Stomach (tissue), 4 donors: ENCODE measurements around the gene CDIP1.
A peak's percentile ranks its signal among the peaks of the same experiment; 100 is the strongest.

ENCODE experiments used
- EP300 ChIP-seq: sonication (generic); formaldehyde crosslinking; IDR thresholded peaks from one replicate; pipeline ENCODE4 v1.6.1; 2017; ENCODE audit warnings: antibody characterized with exemption
- POLR2A ChIP-seq, 4 donors: fragments of 450-650 bp; IDR thresholded peaks; one replicate each; pipeline ENCODE4 v1.6.1; 2016; ENCODE audit warnings: antibody characterized with exemption in 4 of 4, control low read depth in 2 of 4, mild to moderate bottlenecking in 1 of 4, moderate library complexity in 1 of 4
- TF ChIP-seq, protein P1 (sequence below), 7 experiments: fragments of 450-650 bp in 4 of 7; fragments of 200-600 bp in 3 of 7; sonication (generic) in 3 of 7; IDR thresholded peaks; one replicate each; pipeline ENCODE4 v1.5.1; 2016 to 2019; ENCODE audit warnings: antibody characterized with exemption in 7 of 7, control low read depth in 2 of 7, mild to moderate bottlenecking in 1 of 7

DNA sequence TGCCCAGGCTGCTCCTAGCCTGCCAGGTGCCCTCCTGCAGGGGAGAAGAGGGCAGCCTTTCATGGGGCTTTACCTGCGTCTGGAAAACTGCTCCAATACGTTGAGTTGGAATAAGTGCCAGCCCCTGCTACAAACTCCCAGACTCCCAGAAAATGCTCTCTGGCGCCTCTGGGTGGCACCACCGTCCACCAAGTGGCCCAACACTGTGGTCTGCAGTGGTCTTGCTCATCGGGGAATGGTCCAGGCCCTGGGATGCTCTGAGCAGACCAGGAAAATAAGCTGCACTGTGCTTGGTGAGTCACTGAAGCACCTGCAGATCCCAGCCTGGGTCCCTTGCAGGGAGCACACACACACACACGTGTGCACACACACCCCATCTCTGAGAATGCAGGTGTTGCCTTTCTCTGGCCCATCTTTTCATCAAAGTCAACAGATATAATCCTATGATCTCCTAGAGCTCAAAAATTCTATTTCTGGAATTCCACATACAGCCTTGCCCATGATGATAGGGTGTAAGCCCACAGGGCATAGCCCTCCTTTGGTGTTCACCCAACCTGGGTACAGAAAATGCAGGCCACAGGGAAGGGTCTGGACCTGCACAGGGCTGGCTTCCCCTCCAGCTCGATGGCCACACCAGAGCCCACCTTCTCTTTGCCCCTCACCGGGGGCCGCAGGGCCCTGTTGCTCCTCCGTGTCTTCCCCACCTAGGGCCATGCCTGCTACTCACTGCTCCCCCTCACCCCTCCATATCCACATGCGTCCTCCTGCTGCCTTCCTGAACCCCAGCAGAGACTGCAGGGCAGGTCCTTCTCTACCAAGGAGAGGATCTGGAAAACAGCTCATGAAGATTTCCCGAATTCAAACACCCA, 20.5 kb downstream of the CDIP1 start:
- TF ChIP-seq EP300 (no peak), POLR2A (IDR thresholded peaks at IDR 0.05) (no peak)
- TF ChIP-seq, protein P1, sequence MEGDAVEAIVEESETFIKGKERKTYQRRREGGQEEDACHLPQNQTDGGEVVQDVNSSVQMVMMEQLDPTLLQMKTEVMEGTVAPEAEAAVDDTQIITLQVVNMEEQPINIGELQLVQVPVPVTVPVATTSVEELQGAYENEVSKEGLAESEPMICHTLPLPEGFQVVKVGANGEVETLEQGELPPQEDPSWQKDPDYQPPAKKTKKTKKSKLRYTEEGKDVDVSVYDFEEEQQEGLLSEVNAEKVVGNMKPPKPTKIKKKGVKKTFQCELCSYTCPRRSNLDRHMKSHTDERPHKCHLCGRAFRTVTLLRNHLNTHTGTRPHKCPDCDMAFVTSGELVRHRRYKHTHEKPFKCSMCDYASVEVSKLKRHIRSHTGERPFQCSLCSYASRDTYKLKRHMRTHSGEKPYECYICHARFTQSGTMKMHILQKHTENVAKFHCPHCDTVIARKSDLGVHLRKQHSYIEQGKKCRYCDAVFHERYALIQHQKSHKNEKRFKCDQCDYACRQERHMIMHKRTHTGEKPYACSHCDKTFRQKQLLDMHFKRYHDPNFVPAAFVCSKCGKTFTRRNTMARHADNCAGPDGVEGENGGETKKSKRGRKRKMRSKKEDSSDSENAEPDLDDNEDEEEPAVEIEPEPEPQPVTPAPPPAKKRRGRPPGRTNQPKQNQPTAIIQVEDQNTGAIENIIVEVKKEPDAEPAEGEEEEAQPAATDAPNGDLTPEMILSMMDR (IDR thresholded peaks at IDR 0.05), result peak in 2 of 7 experiments; percentile 38 to 45
